Astrocyte (in vitro differentiated cells and primary cell): ENCODE results near the gene HASPIN.

Source experiments
- EZH2 ChIP-seq: IDR thresholded peaks from 2 replicates; pipeline ENCODE4 v1.6.1; 2012; ENCODE audit warnings: mild to moderate bottlenecking, low read length, inconsistent platforms; ENCODE audit not compliant: insufficient read depth
- TF ChIP-seq, protein P1 (sequence below): IDR thresholded peaks from 2 replicates; pipeline ENCODE4 v1.5.1; 2011; ENCODE audit warnings: low read depth, mild to moderate bottlenecking, inconsistent platforms, low read length, moderate library complexity; ENCODE audit not compliant: insufficient read depth

- TF ChIP-seq, protein P1, sequence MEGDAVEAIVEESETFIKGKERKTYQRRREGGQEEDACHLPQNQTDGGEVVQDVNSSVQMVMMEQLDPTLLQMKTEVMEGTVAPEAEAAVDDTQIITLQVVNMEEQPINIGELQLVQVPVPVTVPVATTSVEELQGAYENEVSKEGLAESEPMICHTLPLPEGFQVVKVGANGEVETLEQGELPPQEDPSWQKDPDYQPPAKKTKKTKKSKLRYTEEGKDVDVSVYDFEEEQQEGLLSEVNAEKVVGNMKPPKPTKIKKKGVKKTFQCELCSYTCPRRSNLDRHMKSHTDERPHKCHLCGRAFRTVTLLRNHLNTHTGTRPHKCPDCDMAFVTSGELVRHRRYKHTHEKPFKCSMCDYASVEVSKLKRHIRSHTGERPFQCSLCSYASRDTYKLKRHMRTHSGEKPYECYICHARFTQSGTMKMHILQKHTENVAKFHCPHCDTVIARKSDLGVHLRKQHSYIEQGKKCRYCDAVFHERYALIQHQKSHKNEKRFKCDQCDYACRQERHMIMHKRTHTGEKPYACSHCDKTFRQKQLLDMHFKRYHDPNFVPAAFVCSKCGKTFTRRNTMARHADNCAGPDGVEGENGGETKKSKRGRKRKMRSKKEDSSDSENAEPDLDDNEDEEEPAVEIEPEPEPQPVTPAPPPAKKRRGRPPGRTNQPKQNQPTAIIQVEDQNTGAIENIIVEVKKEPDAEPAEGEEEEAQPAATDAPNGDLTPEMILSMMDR = no peak
- TF ChIP-seq EZH2 = no peak
Measured at GRCh38 chr17:3675886-3676285, 47.8 kb upstream of the HASPIN start.
